Stimulated activated CD4-positive, alpha-beta T cell treated with anti-CD3 and anti-CD28 coated beads, Interleukin-1b, Interleukin-23, amount 100 ng/mL, for 1 hour (primary cell): ENCODE data around the gene GID8.
"Not testable (repeated sequence)": the region's sequence is repeated elsewhere in the genome, so short reads cannot be mapped to it uniquely, and the experiment has no call there.

Experiments
- DNase-seq, 2 donors: peaks; one replicate each; pipeline ENCODE4 v3.0.0-alpha.2; 2020; ENCODE audit warnings: low read depth in 2 of 2

Gene GID8

GRCh38 chr20:62958388-62959100 lies 20.6 kb downstream of the GID8 start:
- no peak for DNase-seq

GRCh38 chr20:62959101-62959971 lies 21.4 kb downstream of the GID8 start:
- DNase-seq, result no peak

GRCh38 chr20:62959998-62960436 lies 22.1 kb downstream of the GID8 start:
- no peak for DNase-seq

GRCh38 chr20:62960446-62961309 lies 22.7 kb downstream of the GID8 start:
- not testable (repeated sequence) for DNase-seq

GRCh38 chr20:62961310-62961783 lies 23.4 kb downstream of the GID8 start:
- no peak for DNase-seq

GRCh38 chr20:62961799-62962198 lies 23.9 kb downstream of the GID8 start:
- no peak for DNase-seq

- no peak for DNase-seq
Measured at GRCh38 chr20:62962221-62962879, 24.4 kb downstream of the GID8 start.

- DNase-seq, result no peak
Measured at GRCh38 chr20:62962891-62963613, 25.1 kb downstream of the GID8 start.

- no peak for DNase-seq
Measured at GRCh38 chr20:62963614-62964397, 25.9 kb downstream of the GID8 start.

- no peak for DNase-seq
Measured at GRCh38 chr20:62964700-62965099, 26.8 kb downstream of the GID8 start.

- no peak for DNase-seq
Measured at GRCh38 chr20:62965363-62965771, 27.4 kb downstream of the GID8 start.

- DNase-seq, result no peak
Measured at GRCh38 chr20:62966212-62967148, 28.5 kb downstream of the GID8 start.

- DNase-seq, result no peak
Measured at GRCh38 chr20:62967149-62967501, 29.2 kb downstream of the GID8 start.

- no peak for DNase-seq
Measured at GRCh38 chr20:62967628-62968351, 29.8 kb downstream of the GID8 start.

GRCh38 chr20:62968378-62969178 lies 30.6 kb downstream of the GID8 start:
- DNase-seq, result no peak

GRCh38 chr20:62969179-62969760 lies 31.3 kb downstream of the GID8 start:
- DNase-seq, result no peak

- DNase-seq, result no peak
Measured at GRCh38 chr20:62969939-62970306, 32.0 kb downstream of the GID8 start.
